C4-2B (cell line): ENCODE data around the gene NECAB2.

ENCODE experiments used
- CTCF ChIP-seq: fragments of 450-650 bp; conservative IDR thresholded peaks from 2 replicates; pipeline ENCODE4 v1.5.1; 2017; ENCODE audit warnings: mild to moderate bottlenecking
- ZFX ChIP-seq: fragments of 450-650 bp; IDR thresholded peaks from 2 replicates; pipeline ENCODE4 v1.6.1; 2017

- TF ChIP-seq CTCF: no peak
- TF ChIP-seq ZFX: no peak
These were observed 39.5 kb downstream of the NECAB2 start for GRCh38 chr16:84007520-84007919.
